Activated T-cell treated with anti-CD3 and anti-CD28 coated beads, Interleukin-2, amount 50 U/mL, for 4 hours (primary cell): Measurements from ENCODE around the gene SPEM1. TPM values are rescaled to one million over a fixed set of nuclear protein-coding genes. Genes with fewer than 3 reads are reported as not detected.

ENCODE experiments used
- ATAC-seq, 2 donors: fragments of 200-7000 bp; cut with Tn5 transposase; one replicate each; pipeline ENCODE4 v1.10.0; 2021
- DNase-seq: peaks from one replicate; pipeline ENCODE4 v3.0.0-alpha.2; 2020
- H3K27me3 Mint-ChIP-seq: one replicate; pipeline ENCODE4 v1.8.0; 2021; ENCODE audit warnings: low read depth, mixed read lengths
- H3K36me3 Mint-ChIP-seq: one replicate; pipeline ENCODE4 v1.8.0; 2022; ENCODE audit warnings: mixed read lengths; ENCODE audit not compliant: insufficient read depth
- H3K4me1 Mint-ChIP-seq: one replicate; pipeline ENCODE4 v1.8.0; 2021; ENCODE audit warnings: low read depth, mixed read lengths
- H3K4me3 Mint-ChIP-seq: one replicate; pipeline ENCODE4 v1.8.0; 2021; ENCODE audit warnings: mild to moderate bottlenecking, moderate library complexity, mixed read lengths
- H3K9me3 Mint-ChIP-seq: one replicate; pipeline ENCODE4 v1.8.0; 2021; ENCODE audit warnings: mixed read lengths
- total RNA-seq, 3 donors: library from RNA; stranded (reverse); gene quantifications; one replicate each; pipeline ENCODE4 v1.2.1, GENCODE V29; 2021

SPEM1 gene
- total RNA-seq, 3 donors from 2014 or later, result not detected

GRCh38 chr17:7407082-7407481 lies 13.0 kb upstream of the SPEM1 start:
- H3K4me3 Mint-ChIP-seq, result no peak overlapping the region

GRCh38 chr17:7407485-7408251 lies 12.5 kb upstream of the SPEM1 start, which contains the start of gene NLGN2:
Gene NLGN2 (plus strand): TSS chr17:7407845. CDS start chr17:7408256, 411 bp downstream.
- H3K9me3 Mint-ChIP-seq, result no peaks in the 10 kb centered on the region
- H3K36me3 Mint-ChIP-seq, result no peaks in the 10 kb centered on the region
- no peak within 1 kb of the TSS for H3K4me3 Mint-ChIP-seq
- ATAC-seq (no peak), DNase-seq (no peak)
- no peaks in the 10 kb centered on the region for H3K27me3 Mint-ChIP-seq
- H3K4me1 Mint-ChIP-seq, result peaks cover 11% of the 10 kb centered on the region

More at GRCh38 chr17:7407082-7407481, 13.0 kb upstream of the SPEM1 start:
- DNase-seq, result no peak
- Mint-ChIP-seq H3K27me3 (no peaks in the 10 kb centered on the region), H3K4me1 (peaks cover 11% of the 10 kb centered on the region), H3K36me3 (no peaks in the 10 kb centered on the region), H3K9me3 (no peaks in the 10 kb centered on the region)
- no peak for ATAC-seq

GRCh38 chr17:7408252-7408727 lies 11.8 kb upstream of the SPEM1 start:
- DNase-seq (peak; percentile 15), ATAC-seq (no peak)
- Mint-ChIP-seq H3K4me3 (no peak overlapping the region), H3K36me3 (no peaks in the 10 kb centered on the region), H3K4me1 (peaks cover 5% of the 10 kb centered on the region), H3K27me3 (no peaks in the 10 kb centered on the region), H3K9me3 (no peaks in the 10 kb centered on the region)

- Mint-ChIP-seq H3K4me1 (peaks cover 5% of the 10 kb centered on the region), H3K4me3 (no peak overlapping the region), H3K27me3 (no peaks in the 10 kb centered on the region), H3K36me3 (no peaks in the 10 kb centered on the region), H3K9me3 (no peaks in the 10 kb centered on the region)
- ATAC-seq (no peak), DNase-seq (no peak)
These were observed 11.3 kb upstream of the SPEM1 start for GRCh38 chr17:7408863-7409262.

GRCh38 chr17:7409716-7410115 lies 10.4 kb upstream of the SPEM1 start:
- ATAC-seq (no peak), DNase-seq (no peak)
- no peaks in the 10 kb centered on the region for H3K36me3 Mint-ChIP-seq
- peaks cover 5% of the 10 kb centered on the region for H3K4me1 Mint-ChIP-seq
- no peaks in the 10 kb centered on the region for H3K27me3 Mint-ChIP-seq
- no peaks in the 10 kb centered on the region for H3K9me3 Mint-ChIP-seq
- H3K4me3 Mint-ChIP-seq, result no peak overlapping the region

- Mint-ChIP-seq H3K4me1 (peaks cover 2% of the 10 kb centered on the region), H3K9me3 (no peaks in the 10 kb centered on the region), H3K36me3 (no peaks in the 10 kb centered on the region), H3K27me3 (no peaks in the 10 kb centered on the region), H3K4me3 (no peak overlapping the region)
- DNase-seq, result no peak
- no peak for ATAC-seq
These were observed 9.3 kb upstream of the SPEM1 start for GRCh38 chr17:7410634-7411426.

GRCh38 chr17:7411427-7411750 lies 8.7 kb upstream of the SPEM1 start:
- ATAC-seq (no peak), DNase-seq (no peak)
- H3K4me1 Mint-ChIP-seq, result no peaks in the 10 kb centered on the region
- H3K9me3 Mint-ChIP-seq, result no peaks in the 10 kb centered on the region
- H3K27me3 Mint-ChIP-seq, result no peaks in the 10 kb centered on the region
- no peak overlapping the region for H3K4me3 Mint-ChIP-seq
- no peaks in the 10 kb centered on the region for H3K36me3 Mint-ChIP-seq

GRCh38 chr17:7413346-7413985 lies 6.7 kb upstream of the SPEM1 start:
- no peak overlapping the region for H3K4me3 Mint-ChIP-seq
- H3K36me3 Mint-ChIP-seq, result no peaks in the 10 kb centered on the region
- H3K9me3 Mint-ChIP-seq, result no peaks in the 10 kb centered on the region
- ATAC-seq, result no peak
- H3K4me1 Mint-ChIP-seq, result no peaks in the 10 kb centered on the region
- no peaks in the 10 kb centered on the region for H3K27me3 Mint-ChIP-seq
- no peak for DNase-seq

GRCh38 chr17:7414837-7415236 lies 5.3 kb upstream of the SPEM1 start:
- no peaks in the 10 kb centered on the region for H3K9me3 Mint-ChIP-seq
- H3K36me3 Mint-ChIP-seq, result no peaks in the 10 kb centered on the region
- no peak for ATAC-seq
- no peaks in the 10 kb centered on the region for H3K4me1 Mint-ChIP-seq
- peaks cover 3% of the 10 kb centered on the region for H3K27me3 Mint-ChIP-seq
- no peak for DNase-seq
- H3K4me3 Mint-ChIP-seq, result no peak overlapping the region

- DNase-seq, result no peak
- Mint-ChIP-seq H3K36me3 (no peaks in the 10 kb centered on the region), H3K4me1 (no peaks in the 10 kb centered on the region), H3K4me3 (no peak overlapping the region), H3K9me3 (no peaks in the 10 kb centered on the region), H3K27me3 (peaks cover 3% of the 10 kb centered on the region)
- no peak for ATAC-seq
These were observed 4.3 kb upstream of the SPEM1 start for GRCh38 chr17:7415784-7416183.

- Mint-ChIP-seq H3K9me3 (no peaks in the 10 kb centered on the region), H3K36me3 (no peaks in the 10 kb centered on the region), H3K4me3 (no peak overlapping the region), H3K4me1 (no peaks in the 10 kb centered on the region), H3K27me3 (peaks cover 3% of the 10 kb centered on the region)
- DNase-seq (no peak), ATAC-seq (no peak)
These were observed 3.8 kb upstream of the SPEM1 start for GRCh38 chr17:7416323-7416722.

GRCh38 chr17:7417056-7417655 lies 3.0 kb upstream of the SPEM1 start:
- no peaks in the 10 kb centered on the region for H3K36me3 Mint-ChIP-seq
- H3K9me3 Mint-ChIP-seq, result no peaks in the 10 kb centered on the region
- no peaks in the 10 kb centered on the region for H3K4me1 Mint-ChIP-seq
- ATAC-seq, result no peak
- peaks cover 3% of the 10 kb centered on the region for H3K27me3 Mint-ChIP-seq
- DNase-seq, result no peak
- no peak overlapping the region for H3K4me3 Mint-ChIP-seq

- DNase-seq, result no peak
- Mint-ChIP-seq H3K9me3 (no peaks in the 10 kb centered on the region), H3K36me3 (no peaks in the 10 kb centered on the region), H3K4me1 (no peaks in the 10 kb centered on the region), H3K27me3 (peaks cover 3% of the 10 kb centered on the region), H3K4me3 (no peak overlapping the region)
- no peak for ATAC-seq
These were observed 1.5 kb upstream of the SPEM1 start for GRCh38 chr17:7418472-7419152.

- Mint-ChIP-seq H3K4me3 (no peak overlapping the region), H3K27me3 (peaks cover 5% of the 10 kb centered on the region), H3K36me3 (no peaks in the 10 kb centered on the region), H3K9me3 (no peaks in the 10 kb centered on the region), H3K4me1 (no peaks in the 10 kb centered on the region)
- ATAC-seq (no peak), DNase-seq (no peak)
These were observed 1.1 kb downstream of the SPEM1 start for GRCh38 chr17:7421186-7421585.
